PC-9 (cell line): ENCODE measurements around the gene CD84.

Source experiments
- EZH2 ChIP-seq: fragments of 200-600 bp; sonication (generic); IDR thresholded peaks from 2 replicates; pipeline ENCODE4 v1.8.0; 2017; ENCODE audit warnings: antibody characterized with exemption, low read depth
- TF ChIP-seq, protein P1 (sequence below): fragments of 200-600 bp; sonication (generic); conservative IDR thresholded peaks from 2 replicates; pipeline ENCODE4 v1.6.1; 2017; ENCODE audit warnings: mixed run types, antibody characterized with exemption, mild to moderate bottlenecking, moderate library complexity

DNA sequence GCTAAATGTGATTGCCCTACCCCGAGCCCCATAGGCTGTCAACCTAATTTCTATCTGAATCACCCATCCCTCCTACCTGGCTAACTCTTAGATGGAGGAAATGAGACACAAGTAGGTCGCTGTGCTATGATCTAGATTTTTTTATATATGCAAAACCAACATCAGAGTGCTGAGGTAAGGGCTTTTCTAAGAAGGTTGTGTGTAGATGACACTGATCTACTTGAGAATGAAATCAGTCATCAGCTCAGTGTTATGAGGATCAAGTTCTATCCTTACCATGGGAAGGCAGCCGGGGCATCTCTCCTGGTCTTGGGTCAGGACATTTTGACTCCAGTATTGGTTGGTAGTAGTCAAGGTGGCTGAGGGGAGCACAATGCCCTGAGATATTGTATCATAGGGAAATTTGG lies 43.9 kb upstream of the CD84 start:
- TF ChIP-seq, protein P1, sequence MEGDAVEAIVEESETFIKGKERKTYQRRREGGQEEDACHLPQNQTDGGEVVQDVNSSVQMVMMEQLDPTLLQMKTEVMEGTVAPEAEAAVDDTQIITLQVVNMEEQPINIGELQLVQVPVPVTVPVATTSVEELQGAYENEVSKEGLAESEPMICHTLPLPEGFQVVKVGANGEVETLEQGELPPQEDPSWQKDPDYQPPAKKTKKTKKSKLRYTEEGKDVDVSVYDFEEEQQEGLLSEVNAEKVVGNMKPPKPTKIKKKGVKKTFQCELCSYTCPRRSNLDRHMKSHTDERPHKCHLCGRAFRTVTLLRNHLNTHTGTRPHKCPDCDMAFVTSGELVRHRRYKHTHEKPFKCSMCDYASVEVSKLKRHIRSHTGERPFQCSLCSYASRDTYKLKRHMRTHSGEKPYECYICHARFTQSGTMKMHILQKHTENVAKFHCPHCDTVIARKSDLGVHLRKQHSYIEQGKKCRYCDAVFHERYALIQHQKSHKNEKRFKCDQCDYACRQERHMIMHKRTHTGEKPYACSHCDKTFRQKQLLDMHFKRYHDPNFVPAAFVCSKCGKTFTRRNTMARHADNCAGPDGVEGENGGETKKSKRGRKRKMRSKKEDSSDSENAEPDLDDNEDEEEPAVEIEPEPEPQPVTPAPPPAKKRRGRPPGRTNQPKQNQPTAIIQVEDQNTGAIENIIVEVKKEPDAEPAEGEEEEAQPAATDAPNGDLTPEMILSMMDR, result no peak
- TF ChIP-seq EZH2, result no peak
